ENCODE results near the gene NSUN2. TPM values are rescaled to one million over a fixed set of nuclear protein-coding genes. Genes with fewer than 3 reads are reported as not detected.

The NSUN2 gene
- total RNA-seq, 1 donor from 2014 or later: 46.8 TPM

DNA sequence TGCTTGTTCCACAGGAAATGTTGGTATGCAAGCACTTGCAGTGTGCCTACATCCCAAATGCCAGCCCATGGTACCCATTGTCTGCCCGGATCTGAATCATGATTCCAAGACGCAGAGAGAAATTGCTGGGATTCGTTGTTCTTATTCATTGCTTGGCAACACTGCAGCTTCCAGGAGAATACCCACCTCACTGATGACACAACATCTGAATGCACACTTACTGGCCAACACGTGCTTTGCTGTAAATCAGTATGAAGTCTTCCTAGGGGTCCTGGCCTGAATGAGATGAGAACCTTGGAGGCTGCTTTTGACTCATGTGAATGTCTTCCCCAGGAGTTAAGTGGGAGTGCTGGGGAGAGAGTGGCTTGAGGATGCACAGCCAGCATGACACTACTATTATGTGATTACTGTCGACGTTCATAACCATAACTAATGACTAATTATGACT is 12.0 kb upstream of the NSUN2 start:
- peak in 1 of 2 donors; percentile 62 for DNase-seq (ENCODE audit: low read depth in 2 of 2)

DNA sequence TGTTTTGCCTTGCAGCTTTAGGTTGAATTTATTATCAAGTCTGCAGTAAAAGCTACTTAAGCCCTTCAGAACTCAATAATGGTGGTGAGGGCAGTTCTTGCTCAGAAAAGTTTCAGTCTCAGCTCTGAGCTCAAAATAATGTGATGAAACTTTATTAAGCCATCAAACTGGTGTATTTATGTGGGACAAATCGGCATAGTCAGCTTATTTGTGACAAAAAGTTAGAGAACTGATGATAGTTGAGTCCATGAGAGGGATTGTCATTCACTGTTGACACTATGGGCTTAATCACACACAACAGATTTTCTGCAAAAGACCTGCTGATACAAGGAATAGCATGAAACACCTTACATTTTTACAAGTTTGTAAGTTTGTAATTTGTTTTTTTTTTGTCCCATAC is 9.8 kb upstream of the NSUN2 start:
- no peak for DNase-seq (ENCODE audit: low read depth in 2 of 2)

DNA sequence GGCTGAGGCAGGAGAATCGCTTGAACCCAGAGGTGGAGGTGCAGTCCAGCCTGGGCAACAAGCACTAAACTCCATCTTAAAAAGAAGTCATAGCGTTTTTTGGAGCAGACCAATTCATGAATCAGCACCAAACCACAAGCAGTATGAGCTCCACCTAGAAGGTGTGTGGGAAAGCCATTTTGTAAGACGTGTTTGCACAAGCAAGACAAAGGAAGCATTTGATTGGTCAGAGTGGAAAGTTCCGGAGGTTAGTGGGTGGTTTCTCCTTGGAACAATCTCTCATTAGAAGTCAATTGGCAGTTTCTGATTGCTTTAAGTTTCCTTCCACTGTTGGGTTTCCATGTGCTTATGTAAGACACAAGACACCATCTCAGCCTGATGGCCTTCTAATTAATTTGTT is 5.4 kb upstream of the NSUN2 start:
- no peak for DNase-seq (ENCODE audit: low read depth in 2 of 2)

DNA sequence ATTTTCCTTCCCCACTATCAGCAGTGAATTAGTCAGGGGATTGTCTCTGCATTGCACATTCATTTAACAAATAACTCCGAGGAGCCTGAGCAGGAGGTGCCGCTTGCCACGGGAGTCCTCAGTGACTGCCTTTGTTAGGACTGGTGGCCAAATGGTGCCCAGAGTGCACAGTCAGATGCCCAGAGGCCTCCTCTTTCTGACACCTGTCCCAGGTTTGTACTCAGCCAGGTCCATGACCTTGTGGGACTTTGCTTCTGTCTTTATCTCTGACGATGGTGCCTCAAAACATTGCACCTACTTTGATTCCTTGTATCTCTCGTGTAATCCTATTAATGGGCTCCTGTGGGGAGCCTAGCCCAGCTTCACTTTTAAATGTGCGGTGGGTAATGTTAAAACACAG is 4.7 kb upstream of the NSUN2 start:
- no peak for DNase-seq (ENCODE audit: low read depth in 2 of 2)

DNA sequence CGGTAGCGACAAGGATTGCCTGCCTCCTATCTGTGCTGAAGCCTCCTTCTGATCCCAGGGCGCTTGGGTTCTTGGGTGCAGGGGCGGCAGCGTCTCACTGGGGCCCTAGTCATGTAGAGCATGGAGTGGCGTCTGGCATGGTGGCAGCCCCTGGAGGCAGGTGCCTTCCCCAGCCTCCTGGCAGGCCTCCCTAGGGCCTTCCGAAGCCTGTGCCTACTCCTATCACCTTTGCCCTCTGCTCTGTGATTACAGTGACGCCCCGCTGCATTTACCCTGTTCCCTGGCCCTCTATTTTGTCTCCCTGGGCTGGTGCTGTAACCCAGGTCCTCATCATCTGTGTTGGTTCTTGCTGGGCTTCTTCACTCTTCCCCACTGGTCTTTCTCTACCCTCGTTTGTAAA is 4.2 kb upstream of the NSUN2 start:
- no peak for DNase-seq (ENCODE audit: low read depth in 2 of 2)

DNA sequence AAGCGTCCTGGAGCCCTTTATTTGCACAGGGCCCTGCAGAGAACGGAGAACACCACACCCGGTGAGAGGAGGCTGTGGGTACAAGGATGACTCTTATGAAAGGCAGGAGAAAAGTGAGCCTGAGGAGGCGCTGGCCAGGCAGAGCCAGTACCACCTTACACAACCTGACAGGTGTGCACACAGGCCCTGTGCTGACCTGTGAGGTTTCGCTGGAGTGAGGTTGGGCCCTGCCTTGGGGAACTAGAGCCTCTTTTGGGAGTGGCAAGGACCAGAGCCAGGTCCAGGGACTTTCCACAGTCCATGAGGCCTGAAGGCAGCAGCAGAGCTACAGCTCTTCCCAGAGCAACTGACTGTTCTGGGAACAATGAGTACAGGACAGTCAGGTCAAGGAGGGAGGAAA is 3.4 kb upstream of the NSUN2 start:
- DNase-seq (ENCODE audit: low read depth in 2 of 2): no peak

DNA sequence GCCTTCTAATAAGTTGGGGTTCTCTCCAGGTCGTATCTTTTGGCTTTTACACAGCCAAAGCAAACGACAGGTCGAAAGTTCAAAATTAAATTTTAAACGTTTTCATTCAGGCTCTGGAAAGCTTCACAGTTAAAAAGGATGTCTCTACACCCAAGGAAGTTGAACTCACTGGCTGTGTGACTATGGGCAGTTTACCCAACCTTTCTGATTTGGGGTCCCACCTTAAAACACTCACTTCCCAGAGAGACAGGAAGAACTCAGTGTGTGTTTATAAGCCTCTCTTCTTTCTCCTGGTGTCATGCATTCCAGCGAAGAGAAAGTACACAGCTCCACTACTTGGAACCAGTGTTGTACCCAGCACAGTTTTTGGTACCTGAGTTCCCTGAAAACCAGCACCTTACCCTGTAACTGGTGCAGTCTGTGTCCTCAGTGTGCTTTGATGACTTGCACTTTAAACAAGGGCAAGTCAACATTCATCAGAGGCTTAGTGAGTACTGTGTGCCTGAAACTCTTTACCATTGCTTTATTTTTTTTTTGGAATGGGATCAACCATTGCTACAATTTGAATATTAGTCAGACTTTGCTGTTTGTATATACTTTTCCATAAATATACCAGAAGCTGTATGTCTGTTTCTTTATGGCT is 2.1 kb upstream of the NSUN2 start:
- no peak for DNase-seq (ENCODE audit: low read depth in 2 of 2)

DNA sequence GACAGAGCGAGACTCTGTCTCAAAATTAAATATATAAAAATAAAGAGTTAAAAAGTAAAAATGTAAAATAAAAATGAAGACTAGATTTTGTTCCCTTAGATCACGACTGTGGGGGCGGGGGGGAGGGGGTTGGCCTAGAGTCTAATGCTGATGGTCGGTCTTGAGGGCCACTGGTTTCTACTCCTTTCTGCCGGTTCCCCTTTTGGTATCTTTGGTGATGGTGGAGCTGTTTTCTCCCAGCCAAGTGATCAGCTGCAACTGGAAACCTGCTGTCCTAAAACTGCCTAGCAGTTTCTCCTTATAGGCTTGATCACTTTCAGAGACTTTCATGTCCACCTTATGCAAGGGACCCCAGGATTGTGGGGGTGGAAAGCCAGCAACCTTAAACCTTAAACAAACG is 1.5 kb upstream of the NSUN2 start:
- no peak for DNase-seq (ENCODE audit: low read depth in 2 of 2)

DNA sequence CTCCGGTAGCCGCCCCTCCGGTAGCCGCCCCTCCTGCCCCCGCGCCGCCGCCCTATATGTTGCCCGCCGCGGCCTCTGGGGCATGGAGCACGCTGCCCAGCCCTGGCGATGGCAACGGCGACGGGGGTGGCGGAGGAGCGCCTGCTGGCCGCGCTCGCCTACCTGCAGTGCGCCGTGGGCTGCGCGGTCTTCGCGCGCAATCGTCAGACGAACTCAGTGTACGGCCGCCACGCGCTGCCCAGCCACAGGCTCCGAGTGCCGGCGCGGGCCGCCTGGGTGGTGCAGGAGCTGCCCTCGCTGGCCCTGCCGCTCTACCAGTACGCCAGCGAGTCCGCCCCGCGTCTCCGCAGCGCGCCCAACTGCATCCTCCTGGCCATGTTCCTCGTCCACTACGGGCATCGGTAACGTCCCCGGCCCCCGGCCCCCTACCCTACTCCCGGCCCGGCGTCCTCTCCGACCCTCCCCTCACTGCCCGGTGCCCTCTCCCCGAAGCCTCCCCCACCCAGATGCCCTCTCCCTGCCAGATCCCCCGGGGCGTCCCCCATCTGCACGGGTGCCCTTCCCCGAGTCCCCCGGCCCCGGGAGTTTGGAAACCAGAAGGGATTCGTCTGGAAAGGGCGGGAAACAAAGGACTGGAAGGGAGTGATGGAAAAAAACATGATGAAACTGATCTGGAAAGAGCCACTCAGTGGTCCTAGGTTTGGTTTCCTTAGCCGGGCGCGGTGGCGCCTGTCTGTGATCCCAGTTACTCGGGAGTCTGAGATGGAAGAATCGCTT is 813 bp upstream of the NSUN2 start:
- peak; percentile 55 to 73 for DNase-seq (ENCODE audit: low read depth in 2 of 2)

DNA sequence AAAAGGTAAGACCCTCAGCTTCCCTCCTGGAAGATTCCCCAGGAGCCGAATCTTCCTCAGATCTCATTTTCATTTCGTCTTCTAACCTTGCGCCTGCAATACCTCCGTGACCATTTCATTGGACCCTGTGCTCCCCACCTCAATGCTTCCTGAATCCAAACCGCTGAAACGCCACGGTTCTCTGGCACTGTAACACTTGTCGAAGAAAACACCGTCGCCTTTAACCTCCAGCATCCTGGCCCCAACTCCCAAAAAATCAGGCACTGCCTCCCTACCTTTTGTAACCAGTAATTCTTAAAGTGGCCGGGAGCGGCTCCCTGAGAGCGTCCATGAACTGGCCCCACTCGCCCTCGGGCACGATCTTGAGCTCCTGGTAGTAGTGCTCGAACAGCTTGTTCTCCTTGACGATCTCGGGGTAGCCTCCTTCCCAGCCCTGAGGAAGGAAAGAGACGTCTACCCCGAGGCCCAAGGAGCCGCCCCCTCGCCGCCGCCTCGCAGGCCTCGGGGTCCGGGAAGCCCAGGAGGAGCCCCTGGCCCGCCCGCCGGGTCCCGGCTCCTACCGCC is 438 bp downstream of the NSUN2 start:
- peak; percentile 39 to 48 for DNase-seq (ENCODE audit: low read depth in 2 of 2)

DNA sequence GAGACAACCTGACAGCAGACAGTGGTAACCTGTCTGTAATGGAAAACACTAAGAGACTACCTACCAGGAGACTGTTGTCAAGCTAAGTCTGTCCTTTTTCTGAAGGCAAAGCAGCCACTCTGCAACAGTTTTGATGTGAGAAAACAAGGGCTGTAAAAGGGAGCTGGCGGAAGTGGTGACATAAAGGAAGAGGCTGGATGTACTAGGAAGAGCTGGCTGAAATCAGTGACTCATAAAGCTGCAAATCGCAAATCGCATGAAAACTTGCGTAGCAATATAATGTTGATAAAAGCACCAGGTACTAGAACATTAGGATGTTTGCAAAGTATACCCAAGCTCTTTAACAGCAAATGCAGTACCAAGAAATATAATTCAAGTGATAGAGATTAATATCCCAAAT is 1.4 kb downstream of the NSUN2 start:
- peak; percentile 76 to 79 for DNase-seq (ENCODE audit: low read depth in 2 of 2)

DNA sequence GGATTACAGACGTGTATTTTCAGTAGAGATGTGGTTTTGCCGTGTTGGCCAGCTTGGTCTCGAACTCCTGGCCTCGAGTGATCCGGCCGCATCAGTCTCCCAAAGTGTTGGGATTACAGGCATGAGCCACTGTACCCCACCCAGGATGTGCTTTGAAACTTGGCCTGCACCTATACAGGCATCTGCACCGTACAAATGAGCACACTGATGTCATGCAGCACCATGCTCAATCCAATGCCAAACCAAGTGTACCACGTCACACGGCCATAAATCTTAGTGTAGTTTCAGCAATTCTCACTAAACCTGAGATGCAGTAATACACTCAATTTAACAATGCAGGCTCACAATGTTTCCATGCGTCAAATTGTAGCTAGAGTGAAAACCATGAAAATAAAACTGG is 6.3 kb downstream of the NSUN2 start:
- no peak for DNase-seq (ENCODE audit: low read depth in 2 of 2)

DNA sequence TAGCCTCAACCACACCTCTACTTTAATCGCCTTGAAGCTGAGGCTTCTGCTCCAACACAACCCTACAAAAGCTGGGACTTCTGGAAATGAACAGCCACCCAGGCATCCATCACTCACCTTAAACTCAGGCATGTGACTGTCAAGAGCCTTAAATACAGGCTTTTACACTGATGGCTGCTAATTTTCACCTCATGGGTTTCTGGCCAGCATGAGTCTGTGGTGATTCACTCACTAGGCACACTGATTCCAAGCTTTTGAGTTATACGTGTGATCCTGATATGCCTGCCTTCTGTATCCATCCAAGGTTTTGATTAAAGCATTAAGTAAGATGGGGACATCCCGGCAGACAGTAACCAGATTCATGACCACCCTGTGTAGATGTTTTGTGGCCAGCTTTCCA is 8.9 kb downstream of the NSUN2 start:
- DNase-seq (ENCODE audit: low read depth in 2 of 2): no peak

DNA sequence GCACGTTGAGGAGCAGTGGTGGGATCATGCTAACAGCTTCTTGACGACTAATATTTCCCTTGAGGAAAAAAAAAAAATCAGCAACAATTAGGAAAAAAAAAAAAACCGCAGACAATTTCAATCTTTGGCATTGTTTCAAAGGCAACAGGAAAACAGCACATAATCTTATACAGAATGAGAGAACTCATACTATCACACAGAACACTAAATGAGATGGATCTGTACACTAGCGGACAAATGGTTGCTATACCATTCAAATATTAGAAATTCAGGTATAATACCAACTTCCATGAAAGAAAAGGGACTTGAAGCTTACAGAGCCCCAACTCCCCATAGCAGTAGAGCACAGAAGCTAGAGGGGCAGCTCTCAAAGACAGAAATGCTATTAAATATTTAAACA is 9.6 kb downstream of the NSUN2 start:
- DNase-seq (ENCODE audit: low read depth in 2 of 2): peak in 1 of 2 donors; percentile 30

DNA sequence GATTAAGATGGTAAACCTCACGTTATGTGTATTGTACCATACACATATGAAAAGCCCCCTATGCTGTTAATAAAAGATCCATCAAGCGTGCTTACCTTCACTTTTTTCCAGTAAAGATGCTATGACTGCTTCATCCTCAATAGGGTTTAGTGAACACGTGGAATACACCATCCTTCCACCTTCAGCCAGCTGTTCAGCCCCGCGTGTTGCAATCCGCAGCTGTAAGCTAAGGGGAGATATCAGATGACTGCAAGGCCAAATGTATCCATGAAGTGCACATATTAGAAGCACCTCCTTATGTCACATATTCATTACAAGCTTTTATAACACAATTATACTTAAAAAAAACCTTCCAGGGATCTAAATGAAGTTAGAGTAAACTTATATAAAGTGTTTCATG is 16.2 kb downstream of the NSUN2 start:
- no peak for DNase-seq (ENCODE audit: low read depth in 2 of 2)

DNA sequence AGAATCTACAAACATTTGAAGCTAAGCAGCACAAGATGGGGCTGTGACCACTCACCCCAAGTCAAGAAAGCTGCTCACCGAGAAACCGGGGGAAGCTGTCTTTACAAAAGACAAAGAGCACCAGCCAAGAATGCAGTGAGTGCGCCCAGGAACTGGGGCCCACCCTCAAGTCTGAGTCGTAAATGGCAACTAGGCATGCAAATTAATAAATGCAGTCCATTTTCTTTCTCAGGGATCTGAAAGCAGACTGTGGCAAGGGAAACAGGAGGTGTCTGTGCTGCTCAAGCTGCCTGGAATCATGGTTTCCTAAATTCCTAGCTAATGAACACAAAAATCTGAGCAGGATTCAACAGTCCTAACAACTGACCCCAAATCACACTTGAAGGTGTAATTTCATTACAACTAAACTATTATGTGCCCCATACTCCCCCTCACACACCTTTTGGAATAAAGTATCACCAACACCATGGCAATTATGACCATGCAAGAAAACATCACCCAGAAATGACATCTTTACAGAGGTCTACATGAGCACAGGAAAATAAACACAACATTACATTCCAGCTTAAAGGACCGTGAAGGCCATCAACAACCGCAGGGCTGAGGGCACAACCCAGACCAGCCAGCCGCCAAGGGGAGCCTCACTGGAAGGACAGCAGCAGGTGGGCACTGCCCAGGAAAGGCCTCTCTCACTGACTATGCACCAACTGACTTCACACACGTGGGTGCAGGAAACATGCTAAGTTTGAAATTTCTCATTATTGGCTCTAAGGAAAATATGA is 17.6 kb downstream of the NSUN2 start:
- DNase-seq (ENCODE audit: low read depth in 2 of 2): no peak

DNA sequence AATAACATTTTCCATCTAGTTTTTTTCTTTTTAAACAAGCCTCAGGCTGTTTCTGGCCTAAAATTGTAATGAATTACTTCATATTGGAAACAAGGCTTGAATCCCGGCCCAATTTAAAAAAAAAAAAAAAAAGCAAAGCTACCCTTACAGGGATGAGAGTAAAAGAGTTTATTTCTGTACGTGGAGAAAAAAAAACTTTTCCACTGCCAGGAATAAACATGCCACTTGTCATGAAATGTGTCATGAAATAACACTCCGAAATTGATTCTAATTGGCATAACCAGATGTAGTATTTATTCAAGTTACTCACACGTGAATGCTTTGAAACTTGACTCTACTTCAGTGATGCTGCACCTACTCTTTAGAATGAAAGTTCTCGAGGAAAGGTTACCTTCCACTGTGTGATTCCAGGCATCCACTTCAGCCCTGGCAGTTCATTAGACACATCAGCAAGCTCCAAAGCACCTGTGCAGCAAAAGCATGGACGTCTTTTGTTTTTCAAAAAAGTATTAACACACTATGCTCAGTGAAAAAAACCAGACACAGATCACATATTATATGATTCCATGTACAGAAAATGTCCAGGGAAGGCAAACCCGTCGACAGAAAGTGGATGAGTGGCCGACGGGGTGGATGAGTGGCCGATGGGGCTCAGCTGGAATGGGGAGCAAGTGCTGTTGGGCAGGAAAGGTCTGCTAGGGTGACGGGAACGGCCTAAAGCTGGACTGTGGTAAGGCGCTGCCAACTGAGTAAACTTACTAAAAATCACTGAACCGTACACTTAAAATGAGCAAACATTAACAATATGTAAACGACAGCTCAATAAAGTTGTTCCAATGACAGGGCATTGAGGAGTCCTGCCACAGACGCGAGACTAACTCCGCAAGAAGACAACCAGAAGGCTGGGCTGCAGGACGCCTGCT is 21.2 kb downstream of the NSUN2 start:
- DNase-seq (ENCODE audit: low read depth in 2 of 2): no peak

DNA sequence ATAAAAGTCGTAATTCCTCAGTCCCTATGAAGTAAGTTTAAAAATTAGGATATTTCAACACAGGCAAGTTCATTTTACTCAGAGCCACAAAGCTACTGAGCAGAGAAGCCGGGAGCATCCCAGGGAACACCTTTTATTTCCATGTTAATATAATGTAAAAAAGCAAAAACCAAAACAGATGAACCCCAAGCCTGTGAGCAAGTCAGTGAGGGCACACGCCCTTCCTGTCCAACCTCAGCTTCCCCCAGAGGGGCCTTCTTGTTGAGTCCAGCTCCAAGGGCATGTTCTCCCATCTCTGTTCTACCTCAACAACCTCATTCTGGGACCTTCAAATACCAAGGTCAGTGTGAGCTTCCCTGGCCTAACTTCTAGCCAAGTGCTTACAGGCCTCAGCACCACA is 24.8 kb downstream of the NSUN2 start:
- DNase-seq (ENCODE audit: low read depth in 2 of 2): no peak

DNA sequence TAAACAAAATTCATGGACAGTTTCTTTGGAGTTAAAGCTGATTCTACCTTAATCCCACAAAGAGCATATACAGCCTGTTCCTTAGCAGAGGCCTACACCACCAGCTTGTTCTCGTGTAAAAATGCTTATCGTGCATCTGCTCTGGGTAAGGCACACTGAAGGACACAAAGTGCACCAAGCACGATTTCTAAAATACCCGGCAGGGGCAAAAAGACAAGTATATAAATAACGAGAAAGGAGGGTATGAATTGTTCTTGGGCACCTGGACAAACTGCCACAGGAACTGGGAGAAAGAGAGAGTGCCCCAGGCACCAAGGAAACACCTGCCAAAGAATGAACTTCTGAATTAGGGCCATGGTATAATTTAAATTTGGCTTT is 25.3 kb downstream of the NSUN2 start:
- DNase-seq (ENCODE audit: low read depth in 2 of 2): no peak

DNA sequence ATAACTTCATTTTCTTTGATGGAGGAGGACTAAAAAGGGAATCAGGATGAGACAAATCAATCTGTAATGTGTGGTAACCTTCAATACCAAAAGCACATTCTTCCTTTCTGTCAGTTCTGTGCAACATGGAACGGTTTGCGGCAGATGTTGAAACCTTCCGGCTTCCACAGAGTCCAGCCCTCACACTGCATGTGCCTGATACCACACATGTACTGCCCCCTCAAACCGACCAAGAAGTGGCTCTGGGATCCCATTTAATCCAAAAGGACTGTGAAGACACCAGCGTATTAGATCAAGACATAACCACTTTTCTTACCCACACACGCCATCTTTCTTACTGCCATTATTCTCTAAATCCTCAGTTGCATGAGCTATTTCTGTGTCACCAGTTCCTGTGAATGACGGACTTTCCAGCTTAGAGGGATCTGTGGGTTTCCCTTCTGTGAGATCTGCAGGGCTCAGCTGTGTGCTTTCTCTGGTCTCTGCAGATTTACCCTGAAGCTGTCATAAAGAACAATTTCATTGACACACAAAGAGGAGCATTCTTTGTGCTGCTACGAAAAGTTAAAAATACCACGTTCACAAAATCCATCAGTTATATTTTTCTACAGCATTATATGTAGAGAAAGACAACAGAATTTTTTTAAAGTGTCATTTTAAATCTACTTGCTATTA is 25.8 kb downstream of the NSUN2 start:
- no peak for DNase-seq (ENCODE audit: low read depth in 2 of 2)

DNA sequence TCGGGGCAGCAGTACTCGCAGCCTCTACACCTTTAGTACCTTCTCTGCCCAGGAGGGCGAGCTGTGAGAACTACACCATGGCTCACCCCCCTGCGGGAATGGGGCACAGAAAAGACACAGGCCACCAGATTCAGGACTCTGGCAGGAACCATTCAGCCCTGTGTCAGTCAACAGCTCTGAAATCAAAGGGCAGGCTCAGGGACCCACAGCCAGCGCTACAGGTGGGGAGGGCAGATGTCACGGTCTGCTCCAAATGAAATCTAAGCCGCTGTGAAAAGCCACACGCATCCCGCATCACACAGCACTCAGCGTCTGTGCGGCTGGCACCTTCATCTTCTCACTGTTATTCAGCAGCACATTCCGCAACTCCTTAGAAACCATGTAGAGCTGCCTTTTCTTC is 27.9 kb downstream of the NSUN2 start:
- DNase-seq (ENCODE audit: low read depth in 2 of 2): no peak

Data from lung microvascular endothelial cell (primary cell).